Measurements from ENCODE around the gene SUGCT.

GRCh38 chr7:40765639-40766038 lies 630.8 kb downstream of the SUGCT start:
- TF ChIP-seq CTCF (conservative IDR thresholded peaks at IDR 0.05 in 1 of 2, IDR thresholded peaks at IDR 0.05 in 1 of 2; ENCODE audit: extremely low read depth in 1 of 2, insufficient read depth in 1 of 2, low read depth in 1 of 2, low read length in 2 of 2) (no peak), EZH2 (IDR thresholded peaks at IDR 0.05; ENCODE audit: borderline replicate concordance, low read length) (no peak)
